OCI-LY7 (cell line): ENCODE data around the gene ZNF282. TPM values are rescaled to one million over a fixed set of nuclear protein-coding genes. Genes with fewer than 3 reads are reported as not detected.

Experiments
- BruUV-seq: library from RNA; stranded (reverse); fragments of 400-500 nt; replicated peaks from 2 replicates; lab custom pipeline; 2021; lab: Mats Ljungman, UMichigan
- CTCF ChIA-PET: fragments of 300-600 bp; sonication (Branson Sonifier 250); formaldehyde crosslinking; loops from one replicate; lab custom pipeline; 2022; ENCODE audit warnings: antibody characterized with exemption; ENCODE audit not compliant: unreplicated experiment; lab: Charles Lee
- POLR2A ChIA-PET: fragments of 300-600 bp; sonication (Branson Sonifier 250); formaldehyde crosslinking; loops from one replicate; lab custom pipeline; 2022; ENCODE audit warnings: antibody characterized with exemption; lab: Charles Lee
- DNase-seq: peaks from one replicate; pipeline ENCODE4 v3.0.0-alpha.2; 2015; ENCODE audit warnings: low spot score
- H2AFZ ChIP-seq: fragments of 200-600 bp; sonication (generic), shearing (Covaris generic); 2 replicates; pipeline ENCODE4 v1.6.1; 2014; ENCODE audit warnings: mild to moderate bottlenecking, antibody characterized with exemption, low read length, moderate library complexity
- H3K27ac ChIP-seq: fragments of 200-600 bp; sonication (generic); 2 replicates; pipeline ENCODE4 v1.5.1; 2014; ENCODE audit warnings: mixed run types, low read depth, mild to moderate bottlenecking, moderate library complexity, low read length, inconsistent platforms; ENCODE audit not compliant: poor library complexity, severe bottlenecking
- H3K36me3 ChIP-seq: fragments of 200-600 bp; sonication (generic); 2 replicates; pipeline ENCODE4 v1.6.1; 2014; ENCODE audit warnings: mild to moderate bottlenecking, antibody characterized with exemption, low read length, moderate library complexity, mixed read lengths; ENCODE audit not compliant: insufficient read depth
- H3K4me1 ChIP-seq: fragments of 200-600 bp; sonication (generic); 2 replicates; pipeline ENCODE4 v1.5.1; 2014; ENCODE audit warnings: mild to moderate bottlenecking, low read length; ENCODE audit not compliant: insufficient read depth, poor library complexity, severe bottlenecking
- H3K4me2 ChIP-seq: fragments of 200-600 bp; sonication (generic); 2 replicates; pipeline ENCODE4 v1.6.1; 2014; ENCODE audit warnings: mild to moderate bottlenecking, low read length
- H3K4me3 ChIP-seq: fragments of 200-600 bp; sonication (generic); 2 replicates; pipeline ENCODE4 v1.5.1; 2014; ENCODE audit warnings: mild to moderate bottlenecking, low read depth, low read length; ENCODE audit not compliant: poor library complexity, severe bottlenecking
- H3K79me2 ChIP-seq: fragments of 200-600 bp; sonication (generic); 2 replicates; pipeline ENCODE4 v1.6.1; 2016; ENCODE audit warnings: low read depth, mild to moderate bottlenecking, low read length, moderate library complexity, mixed read lengths; ENCODE audit not compliant: insufficient read depth
- H3K9me2 ChIP-seq: fragments of 200-600 bp; sonication (generic); 2 replicates; pipeline ENCODE4 v1.6.1; 2016; ENCODE audit warnings: mild to moderate bottlenecking, low read length, mixed read lengths; ENCODE audit not compliant: insufficient read depth
- H3K9me3 ChIP-seq: fragments of 200-600 bp; sonication (generic); 2 replicates; pipeline ENCODE4 v1.6.1; 2014; ENCODE audit warnings: mild to moderate bottlenecking, mixed run types, low read length, mixed read lengths
- H4K20me1 ChIP-seq: fragments of 200-600 bp; sonication (generic); 2 replicates; pipeline ENCODE4 v1.6.1; 2014; ENCODE audit warnings: mild to moderate bottlenecking, antibody characterized with exemption, low read length, moderate library complexity, mixed read lengths; ENCODE audit not compliant: insufficient read depth
- CTCF ChIP-seq: fragments of 200-600 bp; sonication (generic); conservative IDR thresholded peaks from 2 replicates; pipeline ENCODE4 v1.5.1; 2014; ENCODE audit warnings: mild to moderate bottlenecking, antibody characterized with exemption, low read length, moderate library complexity, mixed read lengths
- EZH2phosphoT487 ChIP-seq: fragments of 200-600 bp; sonication (generic); IDR thresholded peaks from 2 replicates; pipeline ENCODE4 v1.6.1; 2018; ENCODE audit warnings: low read depth, borderline replicate concordance, mild to moderate bottlenecking, mixed run types, antibody characterized with exemption, low read length, moderate library complexity, mixed read lengths
- intact Hi-C: fragments of 100-400 bp; cut with micrococcal nuclease; formaldehyde crosslinking; loops from one replicate; pipeline ENCODE4 v1.10.0; 2022; ENCODE audit not compliant: unreplicated experiment
- total RNA-seq, 2 experiments: library from RNA; depleted of rRNA in 1 of 2; stranded (reverse); fragments of >200 nt in 1 of 2; shearing (Covaris generic) in 1 of 2; gene quantifications; 2 replicates each; pipeline ENCODE4 v1.2.3, GENCODE V29; 2014 to 2022

Gene ZNF282
- total RNA-seq, 2 experiments from 2014 or later, result 15.4 to 26.6 TPM

GRCh38 chr7:149196151-149196704, 882 bp downstream of the ZNF282 start:
- peaks cover 33% of the 10 kb centered on the region for H3K36me3 ChIP-seq
- peak; percentile 16 for DNase-seq
- no peaks in the 10 kb centered on the region for H3K9me2 ChIP-seq
- no peaks in the 10 kb centered on the region for H3K9me3 ChIP-seq
- H4K20me1 ChIP-seq, result no peaks in the 10 kb centered on the region
- TF ChIP-seq EZH2phosphoT487 (no peak), CTCF (no peak)
- H3K79me2 ChIP-seq, result peaks cover 13% of the 10 kb centered on the region; the same call in 1 of the 2 replicates
- ChIA-PET CTCF (no interaction called here), POLR2A (interaction anchor here (0.6 to 1.1 kb wide), 5 partner anchors 10 to 77 kb away, joined by 3 to 7 read pairs (median 3); partner anchors contain the start of gene ZNF398)
- H3K4me2 ChIP-seq, result peak overlapping the region; percentile 85
- H2AFZ ChIP-seq, result peak overlapping the region; percentile 56; the same call in 1 of the 2 replicates
- intact Hi-C loops, result loop anchor here (1.0 kb wide), 1 partner anchor 49 kb away; the partner anchor contains the start of gene ZNF398
- BruUV-seq, result no TSS peak
- H3K4me3 ChIP-seq, result peak overlapping the region; percentile 92
- peak overlapping the region; percentile 20 for H3K27ac ChIP-seq
- peaks cover 18% of the 10 kb centered on the region for H3K4me1 ChIP-seq

GRCh38 chr7:149196705-149197171, 1.4 kb downstream of the ZNF282 start:
- Histone ChIP-seq H2AFZ (no peak overlapping the region; the same call in 1 of the 2 replicates), H4K20me1 (no peaks in the 10 kb centered on the region), H3K9me3 (no peaks in the 10 kb centered on the region), H3K79me2 (peaks cover 13% of the 10 kb centered on the region; the same call in 1 of the 2 replicates), H3K4me2 (peak overlapping the region; percentile 85), H3K36me3 (peaks cover 38% of the 10 kb centered on the region), H3K4me3 (peak overlapping the region; percentile 92), H3K9me2 (no peaks in the 10 kb centered on the region), H3K4me1 (peaks cover 18% of the 10 kb centered on the region), H3K27ac (peak overlapping the region; percentile 20)
- POLR2A ChIA-PET, result interaction anchor here (0.6 kb wide), 1 partner anchor 78 kb away, joined by 7 read pairs; no protein-coding TSS in a partner anchor
- CTCF ChIA-PET, result no interaction called here
- BruUV-seq, result no TSS peak
- no peak for TF ChIP-seq CTCF
- DNase-seq, result peak; percentile 36
- intact Hi-C loops, result loop anchor here (1.0 kb wide), 1 partner anchor 49 kb away; the partner anchor contains the start of gene ZNF398

- H4K20me1 ChIP-seq, result no peaks in the 10 kb centered on the region
- no peaks in the 10 kb centered on the region for H3K9me2 ChIP-seq
- ChIA-PET CTCF (no interaction called here), POLR2A (interaction anchor here (0.6 kb wide), 1 partner anchor 62 kb away, joined by 3 read pairs; no protein-coding TSS in a partner anchor)
- no peaks in the 10 kb centered on the region for H3K9me3 ChIP-seq
- H3K79me2 ChIP-seq, result peaks cover 13% of the 10 kb centered on the region; the same call in 1 of the 2 replicates
- TF ChIP-seq EZH2phosphoT487 (no peak), CTCF (no peak)
- BruUV-seq, result no TSS peak
- H2AFZ ChIP-seq, result no peak overlapping the region
- H3K4me2 ChIP-seq, result no peak overlapping the region
- H3K4me1 ChIP-seq, result peaks cover 18% of the 10 kb centered on the region
- no peak for DNase-seq
- no peak overlapping the region for H3K27ac ChIP-seq
- intact Hi-C loops, result no loop called here
- H3K4me3 ChIP-seq, result no peak overlapping the region
- peaks cover 42% of the 10 kb centered on the region for H3K36me3 ChIP-seq
Measured at GRCh38 chr7:149197675-149198074, 2.3 kb downstream of the ZNF282 start.
